OCI-LY1 (cell line): ENCODE measurements around the gene TMEM267.

Experiments used
- H2AFZ ChIP-seq: fragments of 200-600 bp; sonication (generic), shearing (Covaris generic); 2 replicates; pipeline ENCODE4 v1.6.0; 2014; ENCODE audit warnings: antibody characterized with exemption, mild to moderate bottlenecking, low read length
- H3F3A ChIP-seq: fragments of 200-600 bp; sonication (generic), shearing (Covaris generic); 2 replicates; pipeline ENCODE4 v1.6.0; 2014; ENCODE audit warnings: mild to moderate bottlenecking, antibody characterized with exemption, low read length, moderate library complexity; ENCODE audit not compliant: insufficient read depth
- H3K27ac ChIP-seq: fragments of 200-600 bp; sonication (generic); 2 replicates; pipeline ENCODE4 v1.5.1; 2014; ENCODE audit warnings: low read length, mixed run types, mild to moderate bottlenecking, low read depth; ENCODE audit not compliant: poor library complexity, severe bottlenecking
- H3K27me3 ChIP-seq: fragments of 200-600 bp; sonication (generic); 2 replicates; pipeline ENCODE4 v1.6.0; 2014; ENCODE audit warnings: antibody characterized with exemption, mild to moderate bottlenecking, low read length, moderate library complexity; ENCODE audit not compliant: insufficient read depth
- H3K36me3 ChIP-seq: fragments of 200-600 bp; sonication (generic); 2 replicates; pipeline ENCODE4 v1.6.1; 2014; ENCODE audit warnings: mild to moderate bottlenecking, antibody characterized with exemption, low read length, moderate library complexity, mixed read lengths; ENCODE audit not compliant: insufficient read depth
- H3K4me1 ChIP-seq: fragments of 200-600 bp; sonication (generic); 2 replicates; pipeline ENCODE4 v1.5.1; 2014; ENCODE audit warnings: mild to moderate bottlenecking, low read length, moderate library complexity; ENCODE audit not compliant: insufficient read depth, severe bottlenecking
- H3K4me2 ChIP-seq: fragments of 200-600 bp; sonication (generic), shearing (Covaris generic); 2 replicates; pipeline ENCODE4 v1.6.1; 2014; ENCODE audit warnings: low read length
- H3K4me3 ChIP-seq: fragments of 200-600 bp; sonication (generic); 2 replicates; pipeline ENCODE4 v1.5.1; 2014; ENCODE audit warnings: low read length, low read depth, mild to moderate bottlenecking, mixed read lengths; ENCODE audit not compliant: poor library complexity, severe bottlenecking
- H3K79me2 ChIP-seq: fragments of 200-600 bp; shearing (Covaris generic); 2 replicates; pipeline ENCODE4 v1.6.1; 2016; ENCODE audit warnings: mixed run types, low read length, mixed read lengths; ENCODE audit not compliant: insufficient read depth
- H3K9ac ChIP-seq: fragments of 200-600 bp; sonication (generic), shearing (Covaris generic); 2 replicates; pipeline ENCODE4 v1.6.1; 2014; ENCODE audit warnings: mild to moderate bottlenecking, low read length, mixed read lengths
- H3K9me2 ChIP-seq: fragments of 200-600 bp; sonication (generic), shearing (Covaris generic); 2 replicates; pipeline ENCODE4 v1.6.1; 2014; ENCODE audit warnings: low read depth, mild to moderate bottlenecking, low read length, mixed read lengths
- H3K9me3 ChIP-seq: fragments of 200-600 bp; shearing (Covaris generic); 2 replicates; pipeline ENCODE4 v1.6.1; 2014; ENCODE audit warnings: low read length, mixed read lengths
- H4K20me1 ChIP-seq: fragments of 200-600 bp; sonication (generic), shearing (Covaris generic); 2 replicates; pipeline ENCODE4 v1.6.0; 2016; ENCODE audit warnings: mild to moderate bottlenecking, low read length; ENCODE audit not compliant: insufficient read depth
- CTCF ChIP-seq: fragments of 200-600 bp; sonication (generic), shearing (Covaris generic); IDR thresholded peaks from 2 replicates; pipeline ENCODE4 v1.5.1; 2017; ENCODE audit warnings: mild to moderate bottlenecking, antibody characterized with exemption, low read length, moderate library complexity, mixed read lengths
- EZH2 ChIP-seq: fragments of 200-600 bp; sonication (generic), shearing (Covaris generic); IDR thresholded peaks from 2 replicates; pipeline ENCODE4 v1.8.0; 2017; ENCODE audit warnings: borderline replicate concordance, mixed run types, mild to moderate bottlenecking, antibody characterized with exemption, low read length, moderate library complexity, mixed read lengths

TMEM267 gene

GRCh38 chr5:43491326-43491725 is 7.7 kb upstream of the TMEM267 start:
- Histone ChIP-seq H3K9me3 (no peaks in the 10 kb centered on the region), H3K4me3 (no peak overlapping the region), H3K79me2 (no peaks in the 10 kb centered on the region), H3K9me2 (no peaks in the 10 kb centered on the region), H3K4me1 (no peaks in the 10 kb centered on the region), H3K27me3 (no peaks in the 10 kb centered on the region), H4K20me1 (no peaks in the 10 kb centered on the region), H3K36me3 (peaks cover 49% of the 10 kb centered on the region), H3K27ac (no peak overlapping the region), H3K4me2 (no peak overlapping the region), H2AFZ (no peak overlapping the region), H3K9ac (no peak overlapping the region), H3F3A (no peaks in the 10 kb centered on the region)
- no peak for TF ChIP-seq EZH2
- no peak for TF ChIP-seq CTCF

GRCh38 chr5:43486353-43486752 is 2.7 kb upstream of the TMEM267 start:
- Histone ChIP-seq H3K36me3 (peaks cover 37% of the 10 kb centered on the region), H3K4me3 (no peak overlapping the region), H4K20me1 (no peaks in the 10 kb centered on the region), H3K9ac (no peak overlapping the region), H3F3A (no peaks in the 10 kb centered on the region), H2AFZ (no peak overlapping the region), H3K27ac (no peak overlapping the region), H3K4me1 (peaks cover 27% of the 10 kb centered on the region), H3K79me2 (peaks cover 11% of the 10 kb centered on the region; the same call in 1 of the 2 replicates), H3K4me2 (no peak overlapping the region), H3K9me2 (no peaks in the 10 kb centered on the region), H3K27me3 (no peaks in the 10 kb centered on the region), H3K9me3 (no peaks in the 10 kb centered on the region)
- no peak for TF ChIP-seq EZH2
- TF ChIP-seq CTCF = no peak

GRCh38 chr5:43485406-43485805 is 1.7 kb upstream of the TMEM267 start:
- no peaks in the 10 kb centered on the region for H3K27me3 ChIP-seq
- no peaks in the 10 kb centered on the region for H3K9me3 ChIP-seq
- H2AFZ ChIP-seq = no peak overlapping the region
- no peak overlapping the region for H3K27ac ChIP-seq
- no peak overlapping the region for H3K4me2 ChIP-seq
- H3K36me3 ChIP-seq = peaks cover 28% of the 10 kb centered on the region
- H3F3A ChIP-seq = no peaks in the 10 kb centered on the region
- peaks cover 11% of the 10 kb centered on the region; the same call in 1 of the 2 replicates for H3K79me2 ChIP-seq
- no peak overlapping the region for H3K9ac ChIP-seq
- H3K4me3 ChIP-seq = no peak overlapping the region
- peaks cover 27% of the 10 kb centered on the region for H3K4me1 ChIP-seq
- H3K9me2 ChIP-seq = no peaks in the 10 kb centered on the region
- H4K20me1 ChIP-seq = no peaks in the 10 kb centered on the region
- no peak for TF ChIP-seq EZH2
- no peak for TF ChIP-seq CTCF
